GM21526 (cell line): ENCODE data around the gene BIRC3.

Source experiments
- ATAC-seq: cut with Tn5 transposase; IDR thresholded peaks from one replicate; pipeline ENCODE4 v1.9.1; 2021; ENCODE audit warnings: moderate library complexity; ENCODE audit not compliant: unreplicated experiment, low FRiP score

Gene BIRC3

GRCh38 chr11:102320679-102321078, 3.4 kb downstream of the BIRC3 start:
- ATAC-seq, result no peak

GRCh38 chr11:102322560-102322959, 5.3 kb downstream of the BIRC3 start:
- no peak for ATAC-seq

DNA sequence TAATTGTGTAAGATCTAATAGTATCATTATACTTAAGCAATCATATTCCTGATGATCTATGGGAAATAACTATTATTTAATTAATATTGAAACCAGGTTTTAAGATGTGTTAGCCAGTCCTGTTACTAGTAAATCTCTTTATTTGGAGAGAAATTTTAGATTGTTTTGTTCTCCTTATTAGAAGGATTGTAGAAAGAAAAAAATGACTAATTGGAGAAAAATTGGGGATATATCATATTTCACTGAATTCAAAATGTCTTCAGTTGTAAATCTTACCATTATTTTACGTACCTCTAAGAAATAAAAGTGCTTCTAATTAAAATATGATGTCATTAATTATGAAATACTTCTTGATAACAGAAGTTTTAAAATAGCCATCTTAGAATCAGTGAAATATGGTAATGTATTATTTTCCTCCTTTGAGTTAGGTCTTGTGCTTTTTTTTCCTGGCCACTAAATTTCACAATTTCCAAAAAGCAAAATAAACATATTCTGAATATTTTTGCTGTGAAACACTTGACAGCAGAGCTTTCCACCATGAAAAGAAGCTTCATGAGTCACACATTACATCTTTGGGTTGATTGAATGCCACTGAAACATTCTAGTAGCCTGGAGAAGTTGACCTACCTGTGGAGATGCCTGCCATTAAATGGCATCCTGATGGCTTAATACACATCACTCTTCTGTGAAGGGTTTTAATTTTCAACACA, 6.4 kb downstream of the BIRC3 start:
- ATAC-seq, result no peak

DNA sequence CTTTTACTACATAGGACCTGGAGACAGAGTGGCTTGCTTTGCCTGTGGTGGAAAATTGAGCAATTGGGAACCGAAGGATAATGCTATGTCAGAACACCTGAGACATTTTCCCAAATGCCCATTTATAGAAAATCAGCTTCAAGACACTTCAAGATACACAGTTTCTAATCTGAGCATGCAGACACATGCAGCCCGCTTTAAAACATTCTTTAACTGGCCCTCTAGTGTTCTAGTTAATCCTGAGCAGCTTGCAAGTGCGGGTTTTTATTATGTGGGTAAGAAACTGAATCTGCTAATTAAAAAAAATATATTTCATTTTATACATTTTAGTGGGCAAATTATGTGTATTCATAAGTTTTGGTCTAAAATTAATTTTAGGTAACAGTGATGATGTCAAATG, 7.8 kb downstream of the BIRC3 start:
- ATAC-seq, result no peak

DNA sequence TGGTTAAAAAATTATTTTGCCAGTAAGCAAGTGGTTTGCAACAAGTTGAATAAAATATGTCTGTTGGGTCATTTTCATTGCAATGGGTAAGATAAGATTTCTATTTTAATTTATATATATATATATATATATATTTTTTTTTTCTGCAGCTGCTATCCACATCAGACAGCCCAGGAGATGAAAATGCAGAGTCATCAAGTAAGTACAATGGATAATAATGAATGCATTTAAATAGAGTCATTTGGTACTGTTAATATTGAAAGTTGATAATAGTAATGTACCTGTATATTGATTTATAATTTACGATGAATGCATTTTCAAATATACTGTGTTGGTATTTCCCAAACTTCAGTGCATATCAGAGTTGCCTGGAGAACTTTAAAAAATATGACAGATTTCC, 11.5 kb downstream of the BIRC3 start:
- ATAC-seq, result no peak

DNA sequence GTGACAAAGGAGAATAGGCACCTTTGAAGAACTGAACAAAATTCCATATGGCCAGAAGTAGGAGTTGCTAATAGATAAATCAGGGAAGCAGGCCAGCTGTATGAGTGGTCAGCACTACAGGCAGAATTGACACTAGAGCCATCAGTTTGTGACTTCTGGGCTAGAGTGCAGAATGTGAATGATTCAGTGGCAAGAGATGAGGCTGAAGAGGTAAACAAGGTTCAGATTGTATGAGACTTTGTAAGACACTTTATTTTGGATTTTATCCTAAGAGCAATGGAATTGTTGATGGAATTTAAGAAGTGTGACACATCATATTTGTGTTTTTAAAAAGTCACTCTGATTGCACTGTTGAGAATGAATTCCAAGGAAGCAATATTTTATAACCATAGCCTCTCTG, 12.9 kb downstream of the BIRC3 start:
- ATAC-seq, result no peak

DNA sequence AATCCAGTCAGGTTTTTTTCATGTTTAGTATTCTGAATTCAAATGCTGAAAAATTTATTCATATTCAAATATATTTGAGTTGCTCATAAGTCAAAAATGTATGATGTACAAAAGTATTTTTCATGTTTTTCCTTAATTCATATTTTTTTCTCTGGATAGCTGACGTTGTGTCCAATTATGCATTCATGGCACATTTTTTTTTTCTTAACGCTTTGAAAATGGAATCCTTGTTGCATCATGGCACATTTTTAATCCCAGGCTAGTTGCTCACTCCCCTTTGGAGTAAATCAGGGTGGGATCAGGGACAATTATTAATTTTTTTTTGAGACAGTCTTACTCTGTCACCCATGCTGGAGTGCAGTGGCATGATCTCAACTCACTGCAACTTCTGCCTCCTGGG, 14.1 kb downstream of the BIRC3 start:
- no peak for ATAC-seq

GRCh38 chr11:102332611-102332994, 15.3 kb downstream of the BIRC3 start:
- no peak for ATAC-seq

DNA sequence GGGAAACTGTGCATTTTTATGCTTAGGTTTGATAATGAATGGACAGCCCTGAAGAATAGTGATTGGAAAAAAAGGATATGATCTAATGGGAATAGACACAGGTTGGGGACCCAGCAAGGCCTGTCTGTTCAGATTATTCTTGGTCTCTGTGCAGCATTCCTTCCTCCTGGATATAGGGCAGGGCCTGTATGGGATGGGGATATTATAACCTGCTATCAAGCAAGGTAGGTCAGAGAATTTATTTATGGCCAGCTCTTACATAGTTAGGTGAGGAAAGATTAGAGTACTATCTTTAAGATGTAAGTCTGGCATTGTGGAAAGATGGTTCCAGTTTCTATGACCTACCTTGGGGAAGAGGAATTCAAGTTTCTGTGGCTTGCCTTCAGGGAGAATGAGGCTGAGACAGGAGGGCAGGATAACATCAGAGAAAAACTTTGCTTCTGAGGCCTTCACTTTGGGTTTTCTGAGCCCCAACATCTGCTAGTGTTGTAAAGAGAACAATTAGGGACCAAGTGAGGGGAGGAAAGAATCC, 21.3 kb downstream of the BIRC3 start:
- no peak for ATAC-seq

GRCh38 chr11:102341311-102341710, 24.0 kb downstream of the BIRC3 start:
- peak; percentile 13 for ATAC-seq

DNA sequence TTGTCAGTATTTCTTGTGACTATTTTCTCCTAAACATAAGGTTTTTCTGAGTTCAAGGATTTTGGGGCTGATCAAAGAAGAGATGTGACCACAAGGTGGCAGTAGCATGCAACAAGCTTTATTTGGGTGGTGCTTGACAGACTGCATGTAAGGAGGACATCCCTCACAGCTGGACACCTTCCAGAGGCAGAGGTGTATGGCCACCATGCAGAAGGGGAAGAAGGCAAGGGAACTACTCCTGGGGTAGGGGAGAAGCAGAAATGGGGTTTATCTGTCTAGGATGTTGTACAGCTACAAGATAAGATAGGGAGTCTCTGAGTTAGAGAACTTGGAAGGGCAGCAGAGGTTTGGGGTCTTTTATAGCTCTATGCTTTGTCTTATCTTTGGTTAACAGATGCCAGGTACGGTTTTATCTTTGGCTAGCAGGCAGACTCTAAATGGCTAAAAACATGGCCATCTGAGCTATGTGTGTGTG, 24.6 kb downstream of the BIRC3 start:
- peak; percentile 54 for ATAC-seq

DNA sequence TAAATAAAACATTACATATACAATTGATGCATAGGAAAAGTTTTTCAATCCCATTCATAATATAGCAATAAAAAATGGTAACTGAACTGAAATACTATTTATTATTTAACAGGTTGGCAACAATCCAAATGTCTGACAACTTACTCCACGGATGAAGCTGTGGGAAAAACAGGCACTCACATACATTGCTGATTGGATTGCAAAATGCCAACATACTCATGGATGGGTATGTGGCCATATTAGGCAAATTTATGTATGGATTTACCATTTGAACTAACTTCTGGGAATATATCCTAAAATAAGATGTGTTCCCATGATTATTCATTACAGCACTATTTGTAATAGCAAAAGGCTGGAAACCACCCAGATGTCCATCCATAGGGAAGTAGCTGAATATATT, 26.5 kb downstream of the BIRC3 start:
- no peak for ATAC-seq

DNA sequence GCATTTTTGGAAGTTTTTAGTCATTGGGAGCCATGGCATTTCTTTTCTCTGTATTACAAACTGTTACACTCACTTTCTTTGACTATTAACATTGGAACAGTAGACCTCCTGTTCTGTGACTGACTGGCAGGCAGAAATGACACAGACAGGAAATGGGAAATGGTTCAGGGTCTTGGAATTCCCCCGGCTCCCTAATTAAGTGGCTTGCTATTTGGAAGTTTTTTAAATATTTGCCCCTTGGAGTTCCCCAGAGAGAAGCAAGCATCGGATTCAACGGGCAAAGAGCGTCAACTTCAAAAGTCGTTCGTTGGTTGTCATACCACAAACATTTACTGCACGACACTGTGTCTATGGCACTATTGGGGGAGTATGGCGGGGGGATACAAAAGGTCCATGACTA, 28.6 kb downstream of the BIRC3 start:
- no peak for ATAC-seq

GRCh38 chr11:102346456-102346747, 29.1 kb downstream of the BIRC3 start:
- ATAC-seq, result no peak

DNA sequence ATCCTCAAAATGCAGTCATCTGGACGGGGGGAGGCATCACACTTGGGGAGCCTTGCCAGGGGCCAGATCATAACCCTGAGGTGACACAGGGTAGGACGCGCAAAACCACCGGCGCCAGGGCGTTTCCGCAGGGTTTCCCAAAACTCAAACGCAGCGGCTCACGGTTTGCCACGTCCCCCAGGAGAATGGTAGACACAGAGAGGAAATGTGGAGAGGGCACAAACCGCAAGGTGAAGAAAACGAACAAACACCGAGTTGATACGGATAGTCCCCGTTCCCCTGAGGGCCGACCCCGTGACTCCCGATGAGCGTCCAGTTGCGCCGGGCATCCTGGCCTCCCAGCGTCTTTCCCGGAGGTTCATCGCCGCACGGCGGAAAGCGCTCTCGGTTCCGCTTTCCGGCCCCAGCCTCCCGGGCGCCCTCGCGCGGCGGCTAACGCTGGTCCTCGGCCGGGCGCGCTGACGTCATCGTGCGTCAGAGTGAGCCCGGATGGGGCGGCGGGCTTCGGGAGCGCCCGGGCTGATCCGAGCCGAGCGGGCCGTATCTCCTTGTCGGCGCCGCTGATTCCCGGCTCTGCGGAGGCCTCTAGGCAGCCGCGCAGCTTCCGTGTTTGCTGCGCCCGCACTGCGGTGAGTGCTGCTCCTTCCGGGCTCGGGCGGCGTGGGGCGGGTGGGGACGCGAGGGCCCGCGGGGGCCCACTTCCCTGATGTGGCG, 29.6 kb downstream of the BIRC3 start, which contains the start of gene BIRC2:
Gene BIRC2, plus strand, starts transcription at position 467 of the 714 bp plus-strand sequence. CDS start 2,641 bp downstream, outside the sequence.
- ATAC-seq, result peak; percentile 94

DNA sequence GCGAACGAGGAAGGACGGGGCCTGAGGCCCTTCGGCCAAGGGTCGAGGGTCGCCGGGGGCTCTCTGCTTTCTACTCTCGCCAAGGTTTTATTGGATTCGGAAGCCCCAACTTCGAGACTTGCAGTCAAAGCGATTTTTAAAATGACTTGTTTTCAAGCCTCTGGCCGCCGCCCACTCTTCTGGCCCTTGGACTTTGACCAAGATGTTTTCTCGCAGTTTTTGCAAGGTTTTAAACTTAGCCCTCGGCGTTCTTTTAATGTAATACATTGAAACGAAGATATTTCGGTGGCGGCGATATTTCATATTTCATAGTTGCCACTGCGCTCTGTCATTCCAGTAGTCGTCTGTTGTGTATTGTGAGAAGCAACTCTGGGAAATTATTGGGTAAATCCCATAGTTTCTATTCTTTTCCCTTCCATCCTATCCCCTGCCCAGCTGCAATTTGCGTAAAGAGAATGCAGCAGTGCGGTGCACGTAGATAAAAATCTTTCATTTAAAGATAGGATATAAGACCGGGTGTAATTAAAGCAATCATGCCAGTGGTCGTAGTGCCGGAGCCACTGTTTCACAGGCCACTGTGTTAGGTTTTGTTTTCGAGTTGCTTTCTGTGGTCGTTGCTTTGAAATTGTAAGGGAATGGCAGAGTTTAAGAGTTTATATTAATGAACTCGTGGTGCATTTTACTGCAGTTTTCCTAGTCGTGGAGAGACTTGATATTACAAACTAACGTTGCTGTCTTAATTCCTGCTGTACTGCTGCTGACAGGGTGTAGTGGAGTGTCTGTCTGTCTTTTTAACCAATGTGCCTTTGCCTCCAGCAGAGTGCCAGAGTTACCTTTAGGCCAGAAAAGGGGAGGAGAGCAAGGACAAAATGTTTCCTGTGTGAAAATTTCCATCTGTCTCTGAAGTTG, 30.4 kb downstream of the BIRC3 start:
- peak; percentile 3 for ATAC-seq

- ATAC-seq, result no peak
Observed at GRCh38 chr11:102357116-102357515, 39.8 kb downstream of the BIRC3 start.

DNA sequence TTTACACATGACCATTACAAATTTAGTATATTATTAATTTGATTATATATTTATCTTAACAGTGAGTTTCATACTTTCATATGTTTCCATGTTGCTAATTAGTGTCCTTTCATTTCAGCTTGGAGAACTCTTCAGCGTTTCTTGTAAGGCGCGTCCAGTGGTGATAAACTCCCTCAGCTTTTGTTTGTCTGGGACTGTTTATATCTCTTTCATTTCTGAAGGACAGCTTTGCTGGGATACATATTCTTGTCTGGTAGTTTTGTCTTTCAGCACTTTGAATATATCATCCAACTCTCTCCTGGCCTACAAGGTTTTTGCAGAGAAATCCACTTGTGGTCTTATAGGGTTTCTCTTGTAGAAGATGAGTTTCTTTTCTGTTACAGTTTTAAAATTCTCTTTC, 42.1 kb downstream of the BIRC3 start:
- no peak for ATAC-seq

- no peak for ATAC-seq
Observed at GRCh38 chr11:102360681-102361080, 43.4 kb downstream of the BIRC3 start.

GRCh38 chr11:102361086-102362031, 44.1 kb downstream of the BIRC3 start:
- no peak for ATAC-seq
